ENCODE data around the gene NDUFA11.

DNA sequence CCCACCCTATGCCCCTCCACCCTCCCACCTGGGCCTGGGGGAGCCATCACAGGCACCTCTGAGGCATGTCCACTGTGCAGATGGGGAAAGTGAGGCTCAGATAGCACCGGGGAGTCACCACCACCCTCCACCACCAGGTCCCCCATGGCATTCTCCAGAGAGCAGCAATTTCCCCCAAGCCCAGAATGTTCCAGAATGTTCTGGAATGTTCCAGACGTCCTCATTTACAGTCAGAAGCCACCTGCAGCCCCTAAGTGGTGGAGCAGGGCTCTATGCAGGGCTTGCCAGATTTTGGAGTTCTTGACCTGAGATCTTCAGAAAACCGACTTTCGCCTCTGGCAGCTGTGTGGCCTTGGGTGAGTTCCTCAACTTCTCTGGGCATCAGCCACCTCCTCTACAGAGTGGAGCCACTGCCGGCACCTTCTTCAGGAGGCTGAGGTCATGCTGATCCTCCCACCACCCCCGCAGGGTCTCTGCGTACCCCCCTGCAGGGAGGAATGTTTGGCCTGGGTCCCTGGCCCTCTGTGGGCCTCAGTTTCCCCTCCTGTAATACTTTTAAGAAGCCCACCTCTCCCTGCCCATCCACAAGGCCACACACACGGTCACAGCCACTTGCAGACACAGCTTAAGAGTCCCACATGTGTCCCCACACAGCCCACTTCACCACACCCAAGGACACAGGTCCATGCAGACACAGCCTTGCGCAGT lies 39.4 kb downstream of the NDUFA11 start:
- TF ChIP-seq, protein P1, sequence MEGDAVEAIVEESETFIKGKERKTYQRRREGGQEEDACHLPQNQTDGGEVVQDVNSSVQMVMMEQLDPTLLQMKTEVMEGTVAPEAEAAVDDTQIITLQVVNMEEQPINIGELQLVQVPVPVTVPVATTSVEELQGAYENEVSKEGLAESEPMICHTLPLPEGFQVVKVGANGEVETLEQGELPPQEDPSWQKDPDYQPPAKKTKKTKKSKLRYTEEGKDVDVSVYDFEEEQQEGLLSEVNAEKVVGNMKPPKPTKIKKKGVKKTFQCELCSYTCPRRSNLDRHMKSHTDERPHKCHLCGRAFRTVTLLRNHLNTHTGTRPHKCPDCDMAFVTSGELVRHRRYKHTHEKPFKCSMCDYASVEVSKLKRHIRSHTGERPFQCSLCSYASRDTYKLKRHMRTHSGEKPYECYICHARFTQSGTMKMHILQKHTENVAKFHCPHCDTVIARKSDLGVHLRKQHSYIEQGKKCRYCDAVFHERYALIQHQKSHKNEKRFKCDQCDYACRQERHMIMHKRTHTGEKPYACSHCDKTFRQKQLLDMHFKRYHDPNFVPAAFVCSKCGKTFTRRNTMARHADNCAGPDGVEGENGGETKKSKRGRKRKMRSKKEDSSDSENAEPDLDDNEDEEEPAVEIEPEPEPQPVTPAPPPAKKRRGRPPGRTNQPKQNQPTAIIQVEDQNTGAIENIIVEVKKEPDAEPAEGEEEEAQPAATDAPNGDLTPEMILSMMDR (IDR thresholded peaks at IDR 0.05; ENCODE audit: low read depth, low read length) = no peak
- TF ChIP-seq EZH2phosphoT487 (IDR thresholded peaks at IDR 0.05; ENCODE audit: low read depth) = no peak

Measured in OCI-LY3 (cell line).